Stimulated activated memory B cell treated with anti-CD40 and anti-IgM and Interleukin-4, amounts not matched to agents 10 μg/mL and 1 μg/mL and 100 μg/mL, for 72 hours (primary cell): Measurements from ENCODE around the gene NKX3-2.

Experiments used
- ATAC-seq: fragments of 150-1000 bp; cut with Tn5 transposase; 2 replicates; pipeline ENCODE4 v1.10.0; 2021
- H3K27ac Mint-ChIP-seq: one replicate; pipeline ENCODE4 v1.8.0; 2022; ENCODE audit warnings: mild to moderate bottlenecking, mixed read lengths
- H3K27me3 Mint-ChIP-seq: one replicate; pipeline ENCODE4 v1.8.0; 2022; ENCODE audit warnings: mixed read lengths
- H3K36me3 Mint-ChIP-seq: one replicate; pipeline ENCODE4 v1.8.0; 2022; ENCODE audit warnings: mixed read lengths
- H3K4me1 Mint-ChIP-seq: one replicate; pipeline ENCODE4 v1.8.0; 2022; ENCODE audit warnings: mixed read lengths
- H3K4me3 Mint-ChIP-seq: one replicate; pipeline ENCODE4 v1.8.0; 2022; ENCODE audit warnings: mild to moderate bottlenecking, moderate library complexity, mixed read lengths
- H3K9me3 Mint-ChIP-seq: one replicate; pipeline ENCODE4 v1.8.0; 2022; ENCODE audit warnings: mixed read lengths

Gene NKX3-2

DNA sequence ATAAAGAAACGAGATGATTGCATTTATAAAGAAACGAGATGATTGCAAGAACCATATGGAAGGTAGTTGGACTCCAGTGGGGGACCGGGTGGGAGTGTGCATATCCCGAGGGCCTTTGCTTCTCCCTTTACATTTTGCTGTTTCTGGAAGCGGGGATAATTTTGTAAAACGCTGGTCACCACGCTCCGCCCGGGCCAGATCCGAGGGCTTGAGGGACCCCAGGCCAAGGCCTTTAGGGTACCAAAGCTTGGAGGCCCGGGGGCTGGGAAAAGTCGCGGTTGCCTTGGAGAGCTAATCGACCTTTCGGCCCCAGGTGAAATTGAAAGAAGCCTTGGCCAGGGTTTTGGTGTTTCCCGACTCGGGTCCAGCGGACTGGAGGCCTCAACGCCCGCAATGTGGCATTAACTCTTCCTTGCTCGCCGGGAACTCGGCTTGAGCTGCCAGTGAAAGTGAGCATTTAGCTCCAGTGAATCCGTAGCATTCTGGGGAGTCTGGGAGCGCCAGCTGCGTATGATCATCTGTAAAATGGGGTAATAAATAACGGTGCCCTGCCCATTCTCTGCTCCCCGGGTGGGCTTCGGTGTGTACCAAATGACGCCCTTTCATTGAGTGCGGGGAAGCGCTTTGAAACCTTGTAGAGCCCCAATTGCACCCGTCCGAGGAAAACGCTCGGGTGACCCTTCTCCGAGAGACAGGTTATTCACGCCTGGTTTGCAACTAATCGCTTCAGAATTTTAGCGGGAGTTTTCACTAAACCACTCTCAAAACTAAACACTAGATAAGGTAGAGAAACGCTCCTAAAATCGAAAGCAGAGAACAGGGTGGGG, 4.5 kb downstream of the NKX3-2 start:
- Mint-ChIP-seq H3K36me3 (peaks cover 10% of the 10 kb centered on the region), H3K4me1 (peaks cover 18% of the 10 kb centered on the region), H3K27ac (no peak overlapping the region), H3K9me3 (peaks cover 5% of the 10 kb centered on the region), H3K4me3 (no peak overlapping the region), H3K27me3 (peaks cover 93% of the 10 kb centered on the region)
- ATAC-seq, result no peak

DNA sequence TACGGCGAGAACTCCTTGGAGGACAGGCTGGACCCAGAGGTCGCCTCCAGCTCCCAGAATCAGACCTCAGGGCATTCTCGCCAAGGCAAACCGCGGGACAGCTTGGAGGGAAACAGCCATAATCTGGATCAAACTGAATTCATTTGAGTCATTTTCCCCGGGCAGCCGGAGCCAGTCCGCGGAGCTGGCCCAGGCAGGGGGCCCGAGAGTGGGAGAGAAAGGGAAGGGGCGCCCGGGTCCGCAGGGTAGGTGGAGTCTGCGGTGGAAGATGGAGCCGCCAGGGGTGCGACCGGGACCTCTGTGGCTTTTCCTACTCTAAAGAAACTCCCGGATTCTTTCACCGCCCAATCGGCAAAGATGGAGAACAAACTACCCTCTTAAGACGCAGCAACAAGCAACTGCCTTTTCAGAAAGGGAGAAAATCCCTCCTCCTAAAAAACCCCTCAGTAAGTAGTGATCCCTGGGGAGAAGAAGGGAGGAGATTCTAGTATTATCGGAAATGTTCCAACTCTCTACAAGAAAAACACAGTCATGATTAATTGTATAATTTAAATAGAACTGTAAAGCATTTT, 5.2 kb downstream of the NKX3-2 start:
- Mint-ChIP-seq H3K36me3 (peaks cover 10% of the 10 kb centered on the region), H3K4me1 (peaks cover 19% of the 10 kb centered on the region), H3K9me3 (peaks cover 5% of the 10 kb centered on the region), H3K27me3 (peaks cover 96% of the 10 kb centered on the region), H3K4me3 (no peak overlapping the region), H3K27ac (no peak overlapping the region)
- ATAC-seq, result no peak

DNA sequence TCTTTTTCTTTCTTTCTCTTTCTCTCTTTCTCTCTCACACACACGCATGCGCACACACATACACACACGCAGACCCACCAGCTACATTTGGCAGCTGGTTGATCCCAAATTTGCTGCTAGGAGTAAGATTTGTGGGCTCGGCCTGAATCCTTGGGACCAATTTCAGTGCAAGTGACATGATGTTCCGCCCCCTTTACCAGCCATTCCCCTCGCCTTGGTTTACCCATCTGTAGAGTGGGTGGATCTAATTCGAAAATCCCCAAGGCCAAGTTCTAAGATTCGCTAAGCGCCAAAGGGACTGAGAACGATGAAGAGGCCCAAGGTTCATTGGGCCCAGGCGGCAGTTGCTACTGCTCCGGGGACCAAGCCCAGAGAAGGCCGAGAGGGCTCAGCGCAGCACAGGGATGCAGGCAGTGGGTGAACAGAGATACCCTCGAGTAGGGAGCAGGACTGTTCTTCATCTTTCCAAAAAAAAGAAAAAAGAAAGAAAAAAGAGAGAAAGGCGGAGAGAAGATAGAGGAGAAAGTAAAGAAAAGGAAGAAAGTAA, 5.8 kb downstream of the NKX3-2 start:
- no peak overlapping the region for H3K27ac Mint-ChIP-seq
- H3K4me3 Mint-ChIP-seq, result peak overlapping the region; percentile 59
- peaks cover 10% of the 10 kb centered on the region for H3K36me3 Mint-ChIP-seq
- H3K9me3 Mint-ChIP-seq, result peaks cover 5% of the 10 kb centered on the region
- peaks cover 24% of the 10 kb centered on the region for H3K4me1 Mint-ChIP-seq
- ATAC-seq, result no peak
- peaks cover 98% of the 10 kb centered on the region for H3K27me3 Mint-ChIP-seq

DNA sequence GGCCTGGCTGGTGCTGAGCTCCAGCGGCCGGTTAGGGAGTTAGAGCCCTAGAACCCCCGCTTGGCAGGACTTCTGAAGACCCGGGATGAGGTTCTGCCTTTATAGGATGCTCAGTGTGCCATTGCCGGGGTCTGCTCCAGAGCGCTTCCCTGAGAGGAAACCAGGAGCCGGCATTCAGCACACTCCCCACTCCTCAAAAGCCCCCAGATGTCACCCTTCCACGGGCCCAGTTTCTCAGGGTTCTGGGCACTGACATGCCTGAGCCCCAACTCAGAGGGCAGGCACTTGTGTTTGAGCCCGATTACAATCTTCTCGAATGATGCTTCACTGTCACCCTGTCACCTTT, 6.5 kb downstream of the NKX3-2 start:
- no peak for ATAC-seq
- H3K27ac Mint-ChIP-seq, result no peak overlapping the region

DNA sequence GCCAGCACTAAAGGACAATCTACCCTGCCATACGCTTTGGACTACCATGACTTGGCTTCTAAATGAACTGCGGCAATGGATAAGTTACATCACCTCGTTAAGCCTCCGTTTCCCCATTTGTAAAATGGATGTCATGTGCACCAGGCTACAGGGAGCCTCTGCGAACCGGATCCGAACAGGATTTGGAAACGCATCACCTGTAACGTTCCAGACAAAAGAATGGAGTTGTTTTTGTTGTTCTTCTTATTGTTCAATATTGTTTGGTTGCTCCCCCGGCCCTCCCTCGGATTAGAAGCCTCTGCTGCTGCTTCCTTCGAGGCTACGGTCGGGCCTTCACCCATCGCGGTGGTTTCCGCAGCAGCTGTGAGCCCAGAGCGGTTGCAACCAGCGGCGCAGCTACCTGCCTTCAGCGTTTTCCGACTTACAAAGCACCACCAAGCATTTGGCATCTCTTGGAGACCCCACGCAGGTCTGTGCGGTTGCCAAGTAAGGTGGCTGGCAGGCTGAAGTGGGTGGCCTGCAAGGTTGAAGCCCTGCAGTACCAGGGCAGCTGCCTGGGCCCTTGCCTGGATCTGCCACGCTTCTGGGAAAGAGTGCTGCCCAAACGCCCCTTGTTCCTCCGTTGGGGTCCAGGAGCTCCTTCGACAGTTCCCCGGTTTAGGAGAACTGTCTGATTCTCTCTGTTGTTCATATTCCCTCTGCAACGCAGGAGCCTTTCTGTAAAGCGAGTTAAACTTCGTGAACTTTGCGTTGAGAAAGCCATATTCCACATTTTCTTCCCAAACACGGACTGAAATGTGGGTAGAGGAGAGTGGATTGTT, 7.1 kb downstream of the NKX3-2 start:
- peaks cover 5% of the 10 kb centered on the region for H3K9me3 Mint-ChIP-seq
- peaks cover 10% of the 10 kb centered on the region for H3K36me3 Mint-ChIP-seq
- ATAC-seq, result no peak
- no peak overlapping the region for H3K4me3 Mint-ChIP-seq
- H3K27me3 Mint-ChIP-seq, result peaks cover 99% of the 10 kb centered on the region
- no peak overlapping the region for H3K27ac Mint-ChIP-seq
- H3K4me1 Mint-ChIP-seq, result peaks cover 24% of the 10 kb centered on the region

More for the DNA sequence above, 6.5 kb downstream of the NKX3-2 start:
- no peak overlapping the region for H3K4me3 Mint-ChIP-seq
- H3K27me3 Mint-ChIP-seq, result peaks cover 98% of the 10 kb centered on the region
- peaks cover 10% of the 10 kb centered on the region for H3K36me3 Mint-ChIP-seq
- H3K9me3 Mint-ChIP-seq, result peaks cover 5% of the 10 kb centered on the region
- H3K4me1 Mint-ChIP-seq, result peaks cover 24% of the 10 kb centered on the region

DNA sequence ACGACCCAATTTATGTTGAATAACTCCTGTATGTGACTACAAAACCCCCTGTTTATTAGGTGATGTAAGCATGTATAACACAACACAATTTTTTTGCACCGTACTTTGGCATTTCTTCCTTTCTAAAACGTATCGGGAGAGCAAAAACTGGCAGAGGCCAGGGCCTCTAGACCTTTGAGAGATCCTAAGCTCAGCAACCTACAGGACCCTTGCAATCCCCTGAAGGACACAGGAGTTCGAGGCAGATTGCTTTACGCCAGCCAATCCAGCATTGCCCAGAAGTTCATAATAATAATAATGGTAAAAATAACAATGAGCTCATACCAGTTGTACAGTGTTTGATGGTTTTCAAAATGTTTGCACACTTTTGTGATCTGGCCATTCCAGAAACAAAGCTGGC, 7.7 kb downstream of the NKX3-2 start:
- peaks cover 10% of the 10 kb centered on the region for H3K36me3 Mint-ChIP-seq
- peaks cover 5% of the 10 kb centered on the region for H3K9me3 Mint-ChIP-seq
- ATAC-seq, result no peak
- H3K4me1 Mint-ChIP-seq, result peaks cover 20% of the 10 kb centered on the region
- no peak overlapping the region for H3K4me3 Mint-ChIP-seq
- no peak overlapping the region for H3K27ac Mint-ChIP-seq
- H3K27me3 Mint-ChIP-seq, result peaks cover 100% of the 10 kb centered on the region

DNA sequence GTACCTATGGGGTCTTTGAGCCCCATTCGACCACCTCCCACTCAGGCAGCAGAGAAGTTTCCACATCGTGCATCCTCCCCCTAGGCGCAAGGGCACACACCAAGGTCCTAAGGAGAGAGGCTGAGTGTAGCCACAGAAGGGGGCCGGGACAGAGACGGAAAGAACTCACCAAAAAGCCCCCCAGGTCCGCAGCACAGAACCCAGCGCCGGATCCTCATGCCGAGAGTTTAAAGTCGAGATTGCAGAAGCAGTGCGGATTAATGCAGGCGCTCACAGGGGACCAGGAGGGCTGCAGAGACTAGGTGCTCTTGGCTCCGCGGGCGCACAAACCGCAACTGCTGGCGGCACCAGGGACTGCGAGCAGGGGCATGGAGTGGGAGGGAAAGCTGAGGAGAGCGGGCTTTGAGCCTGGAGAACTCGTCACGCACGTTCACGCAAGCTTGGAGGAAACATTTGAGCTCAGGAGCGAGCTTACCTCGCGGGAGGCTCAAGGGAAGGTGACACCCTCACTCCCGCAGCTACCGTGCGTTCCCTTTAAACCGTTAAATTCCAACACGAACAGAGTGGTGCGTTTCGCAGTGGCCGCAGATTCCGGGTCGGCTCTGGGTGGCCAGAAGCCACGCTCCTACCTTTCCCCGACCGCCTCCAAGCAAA, 8.5 kb downstream of the NKX3-2 start:
- no peak overlapping the region for H3K27ac Mint-ChIP-seq
- no peak for ATAC-seq
- H3K4me1 Mint-ChIP-seq, result peaks cover 24% of the 10 kb centered on the region
- peaks cover 5% of the 10 kb centered on the region for H3K9me3 Mint-ChIP-seq
- no peak overlapping the region for H3K4me3 Mint-ChIP-seq
- peaks cover 10% of the 10 kb centered on the region for H3K36me3 Mint-ChIP-seq
- peaks cover 100% of the 10 kb centered on the region for H3K27me3 Mint-ChIP-seq

DNA sequence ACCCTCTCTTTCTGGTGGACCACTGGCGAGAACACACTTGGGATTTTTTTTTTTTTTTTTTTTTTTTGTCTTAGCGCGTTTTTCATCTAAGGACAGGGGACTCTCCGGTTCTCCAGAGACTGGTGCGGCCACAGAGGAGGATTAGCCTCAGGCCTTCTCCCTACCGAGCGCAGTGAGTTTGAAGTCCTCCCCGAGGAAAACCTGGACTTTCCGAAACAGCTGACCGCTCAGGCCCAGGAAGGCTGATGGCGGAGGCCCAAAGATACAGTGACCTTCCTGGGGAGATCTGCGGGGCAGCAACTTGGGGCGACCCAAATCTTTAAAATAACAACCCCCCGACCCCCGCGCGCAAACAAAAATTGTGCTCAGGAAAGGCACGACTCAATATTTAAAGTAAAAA, 9.2 kb downstream of the NKX3-2 start:
- Mint-ChIP-seq H3K4me3 (no peak overlapping the region), H3K27me3 (peaks cover 100% of the 10 kb centered on the region), H3K27ac (no peak overlapping the region), H3K36me3 (peaks cover 10% of the 10 kb centered on the region), H3K4me1 (peaks cover 27% of the 10 kb centered on the region), H3K9me3 (peaks cover 5% of the 10 kb centered on the region)
- ATAC-seq, result no peak

DNA sequence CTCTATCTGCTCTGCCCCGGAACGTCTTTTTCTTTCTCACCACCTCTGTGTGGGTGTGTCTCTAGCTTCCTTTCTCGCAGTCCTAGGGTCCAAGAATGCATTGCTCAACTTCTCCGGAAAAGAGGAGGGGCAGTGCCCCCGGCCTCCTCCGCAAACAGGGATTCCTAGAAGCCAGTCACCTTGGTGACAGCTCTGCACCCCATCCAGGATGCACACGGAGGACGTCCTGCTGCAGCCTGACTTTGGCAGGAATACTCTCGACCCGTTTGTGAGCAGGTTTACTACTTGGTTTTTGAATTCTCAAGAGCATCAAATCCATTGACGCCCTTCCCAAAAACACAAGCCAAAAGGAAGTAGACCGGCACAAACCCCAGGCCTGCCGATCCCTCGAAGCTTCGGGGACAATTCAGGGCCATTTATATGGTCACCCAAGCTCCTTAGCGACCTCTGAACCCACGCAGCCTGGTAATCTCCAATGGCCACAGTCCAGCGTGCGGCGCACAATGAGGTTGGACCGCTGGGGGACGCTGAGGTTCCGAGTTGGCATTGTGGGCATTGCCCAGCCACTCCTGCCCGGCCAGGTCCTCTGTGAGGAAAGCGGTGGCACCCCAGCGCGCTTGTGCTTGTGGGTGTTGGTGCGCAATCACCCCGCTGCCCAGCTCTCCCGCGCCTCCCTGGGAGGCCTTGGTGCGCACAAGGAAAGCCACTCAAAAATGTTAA, 9.8 kb downstream of the NKX3-2 start:
- Mint-ChIP-seq H3K4me1 (peaks cover 27% of the 10 kb centered on the region), H3K4me3 (no peak overlapping the region), H3K27me3 (peaks cover 100% of the 10 kb centered on the region), H3K36me3 (peaks cover 10% of the 10 kb centered on the region), H3K9me3 (peaks cover 5% of the 10 kb centered on the region), H3K27ac (no peak overlapping the region)
- ATAC-seq, result no peak

DNA sequence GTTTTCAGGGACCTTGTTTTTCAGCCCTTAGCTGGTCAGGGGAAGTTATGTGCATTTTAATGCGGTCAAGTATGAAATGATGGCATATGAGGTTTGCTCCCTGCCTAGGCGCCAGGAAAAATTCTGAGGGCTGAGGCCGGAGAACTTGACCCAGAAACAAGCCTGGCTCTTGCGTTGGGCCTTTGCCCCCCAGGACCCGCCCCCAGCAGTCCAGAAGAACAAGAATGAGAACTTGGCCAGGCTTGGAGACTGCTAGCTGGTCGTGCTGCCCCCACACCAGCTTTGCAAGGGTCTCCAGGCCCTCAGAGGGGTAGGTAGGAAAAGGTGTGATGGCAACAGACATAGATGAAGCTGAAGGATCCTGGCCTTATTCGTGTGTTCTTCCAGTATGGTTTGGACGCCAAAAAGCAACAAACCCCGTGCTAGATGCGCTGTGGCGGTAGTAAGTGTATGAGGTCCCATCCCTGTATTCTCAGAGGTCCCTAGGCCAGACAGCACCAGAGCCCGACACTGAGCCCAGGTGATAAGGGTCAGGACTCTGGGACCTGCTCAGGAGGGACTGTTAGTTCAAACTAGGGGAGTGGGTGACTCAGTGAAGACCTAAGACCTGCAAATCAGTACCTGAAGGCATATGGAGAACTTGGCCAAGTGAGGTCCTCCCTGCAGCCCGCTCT, 10.5 kb downstream of the NKX3-2 start:
- Mint-ChIP-seq H3K4me3 (no peak overlapping the region), H3K9me3 (peaks cover 5% of the 10 kb centered on the region), H3K27ac (no peak overlapping the region), H3K36me3 (peaks cover 9% of the 10 kb centered on the region), H3K4me1 (peaks cover 29% of the 10 kb centered on the region), H3K27me3 (peaks cover 100% of the 10 kb centered on the region)
- no peak for ATAC-seq

DNA sequence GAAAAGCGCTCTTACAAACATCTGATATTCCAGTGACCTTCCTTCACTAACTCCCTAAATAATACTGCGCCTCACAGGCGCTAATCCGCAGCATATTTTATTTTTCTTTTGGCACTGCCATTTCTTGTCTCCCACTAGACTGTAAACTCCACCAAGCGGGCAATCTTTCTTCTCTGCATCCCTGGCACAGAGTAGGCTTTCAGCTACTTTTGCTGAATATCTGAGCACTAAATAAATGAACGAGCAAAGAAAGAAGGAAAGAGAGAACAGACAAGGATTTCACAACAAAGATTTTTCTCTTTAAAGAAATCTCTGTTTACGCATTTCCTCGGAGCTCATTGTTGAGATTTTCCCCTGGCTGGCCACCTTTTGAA, 12.7 kb downstream of the NKX3-2 start:
- no peaks in the 10 kb centered on the region for H3K9me3 Mint-ChIP-seq
- no peak for ATAC-seq
- H3K27me3 Mint-ChIP-seq, result peaks cover 97% of the 10 kb centered on the region
- H3K36me3 Mint-ChIP-seq, result no peaks in the 10 kb centered on the region
- peaks cover 37% of the 10 kb centered on the region for H3K4me1 Mint-ChIP-seq
- H3K4me3 Mint-ChIP-seq, result no peak overlapping the region
- H3K27ac Mint-ChIP-seq, result no peak overlapping the region

DNA sequence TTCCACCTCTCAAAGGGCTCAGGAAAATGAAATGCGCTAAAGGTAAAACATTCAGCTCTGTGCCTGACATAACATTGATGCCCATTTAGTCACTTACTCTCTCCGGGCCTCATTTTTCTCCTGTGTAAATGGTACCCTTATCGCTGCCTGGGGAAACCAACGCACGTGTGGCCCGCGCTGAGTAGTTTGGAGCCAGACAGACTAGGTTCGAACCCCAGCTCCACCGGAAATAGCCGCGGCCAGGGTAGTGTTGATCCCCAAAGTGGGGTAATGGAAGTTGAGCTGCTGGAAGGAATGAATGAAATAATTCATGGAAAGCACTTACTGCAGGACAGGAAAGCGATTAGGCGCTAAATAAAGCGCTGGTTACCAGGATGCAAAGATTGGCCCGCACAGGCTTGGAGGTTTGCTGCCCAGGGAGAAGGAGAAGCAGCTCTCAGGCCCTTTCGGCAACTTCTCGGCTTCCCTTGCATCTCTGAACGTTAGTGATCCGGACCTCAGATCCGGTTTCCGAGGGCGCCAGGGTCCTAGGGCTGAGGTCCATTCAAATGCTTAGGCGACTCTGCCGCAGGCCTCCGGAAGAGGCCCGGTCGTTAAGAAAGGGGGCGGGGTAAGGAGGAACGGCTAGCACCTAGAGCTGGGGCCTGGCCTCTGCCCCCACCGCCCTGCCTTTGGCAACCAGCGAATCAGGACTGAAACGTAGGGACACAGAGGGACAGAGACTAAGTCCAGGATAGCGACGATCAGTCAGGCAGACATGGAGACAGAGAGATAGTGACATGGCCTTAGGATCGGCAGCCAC, 13.3 kb downstream of the NKX3-2 start:
- H3K4me3 Mint-ChIP-seq, result no peak overlapping the region
- H3K27me3 Mint-ChIP-seq, result peaks cover 97% of the 10 kb centered on the region
- ATAC-seq, result no peak
- H3K9me3 Mint-ChIP-seq, result no peaks in the 10 kb centered on the region
- H3K36me3 Mint-ChIP-seq, result no peaks in the 10 kb centered on the region
- no peak overlapping the region for H3K27ac Mint-ChIP-seq
- H3K4me1 Mint-ChIP-seq, result peaks cover 37% of the 10 kb centered on the region

DNA sequence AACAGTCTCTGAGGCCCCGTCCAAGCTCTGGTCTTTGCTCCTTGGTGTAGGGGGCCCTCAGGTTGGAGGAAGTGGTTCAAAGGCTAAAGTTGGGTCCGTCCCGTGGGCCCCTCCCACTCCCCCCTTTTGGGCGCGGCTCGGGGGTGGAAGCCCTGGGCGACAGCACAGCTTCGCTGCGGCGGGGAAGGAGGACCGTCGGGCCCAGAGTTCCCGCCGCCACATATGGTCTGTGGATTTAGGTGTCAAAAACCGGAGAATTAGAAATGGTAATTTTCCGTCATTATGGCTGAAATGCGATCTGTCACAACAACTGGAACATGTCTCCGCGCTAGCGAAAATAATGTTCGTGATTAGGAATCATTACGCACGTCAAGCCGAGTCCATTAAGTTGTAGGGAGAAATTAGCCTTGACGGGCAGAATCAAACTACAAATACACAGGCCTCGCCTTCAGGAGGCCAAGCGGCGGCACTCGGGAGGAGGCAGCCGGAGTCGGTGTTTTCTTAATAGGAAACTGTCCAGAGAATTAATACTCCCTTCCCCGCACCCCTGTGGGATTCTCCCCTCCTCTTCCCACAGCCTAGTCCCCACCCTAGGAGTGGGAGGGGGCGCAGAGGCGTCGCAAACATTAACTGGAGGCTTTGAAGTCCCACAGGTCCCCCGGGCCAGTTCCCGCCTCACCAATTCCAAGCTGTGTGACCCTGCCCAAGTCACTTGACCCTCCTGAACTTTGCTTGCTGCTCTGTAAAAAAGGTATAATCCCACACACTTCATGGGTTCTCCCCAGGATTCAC, 15.0 kb downstream of the NKX3-2 start:
- ATAC-seq, result no peak
- Mint-ChIP-seq H3K36me3 (no peaks in the 10 kb centered on the region), H3K27me3 (peaks cover 93% of the 10 kb centered on the region), H3K4me1 (peaks cover 35% of the 10 kb centered on the region), H3K9me3 (no peaks in the 10 kb centered on the region), H3K4me3 (no peak overlapping the region), H3K27ac (no peak overlapping the region)
